Measurements from ENCODE around the gene PPIL1.

Gene PPIL1

DNA sequence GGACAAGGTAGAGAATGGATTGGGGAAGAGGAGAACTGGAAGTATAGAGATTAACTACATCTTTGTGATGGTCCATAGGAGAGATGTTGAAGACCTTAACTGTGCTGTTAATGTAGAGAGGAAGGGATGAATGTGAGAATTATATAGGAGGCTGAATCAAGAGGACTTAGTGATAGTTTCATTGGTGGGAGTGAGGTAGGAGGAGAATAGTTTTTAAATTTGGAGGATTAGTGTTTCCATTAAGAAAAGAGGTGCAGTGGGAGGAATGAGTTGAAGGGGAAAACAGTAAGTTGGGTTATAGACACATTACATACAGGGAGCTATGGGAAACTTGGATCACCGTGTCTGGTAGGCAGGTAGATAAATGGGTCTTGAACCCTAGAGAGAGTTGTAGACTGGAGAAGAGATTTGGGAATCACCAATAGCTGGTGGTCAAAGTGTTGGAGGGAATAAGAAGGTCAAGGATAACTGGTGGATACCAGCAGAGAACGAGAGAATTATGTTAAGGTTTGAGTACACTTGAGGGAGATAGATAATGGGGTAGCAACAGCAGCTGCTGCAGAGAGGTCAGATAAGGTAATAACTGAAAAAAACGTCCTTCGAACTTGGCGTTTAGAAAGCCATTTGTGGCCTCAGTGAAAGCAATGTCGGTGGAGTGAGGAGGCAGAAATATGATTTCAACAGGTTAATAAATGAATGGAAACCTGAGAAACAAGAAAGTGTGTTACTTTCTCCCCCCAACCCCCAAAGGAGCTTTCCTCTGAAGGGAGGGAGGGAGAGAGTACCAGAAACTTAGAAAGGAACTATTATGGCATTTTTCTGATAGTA, 14.3 kb upstream of the PPIL1 start:
- no peak for DNase-seq

DNA sequence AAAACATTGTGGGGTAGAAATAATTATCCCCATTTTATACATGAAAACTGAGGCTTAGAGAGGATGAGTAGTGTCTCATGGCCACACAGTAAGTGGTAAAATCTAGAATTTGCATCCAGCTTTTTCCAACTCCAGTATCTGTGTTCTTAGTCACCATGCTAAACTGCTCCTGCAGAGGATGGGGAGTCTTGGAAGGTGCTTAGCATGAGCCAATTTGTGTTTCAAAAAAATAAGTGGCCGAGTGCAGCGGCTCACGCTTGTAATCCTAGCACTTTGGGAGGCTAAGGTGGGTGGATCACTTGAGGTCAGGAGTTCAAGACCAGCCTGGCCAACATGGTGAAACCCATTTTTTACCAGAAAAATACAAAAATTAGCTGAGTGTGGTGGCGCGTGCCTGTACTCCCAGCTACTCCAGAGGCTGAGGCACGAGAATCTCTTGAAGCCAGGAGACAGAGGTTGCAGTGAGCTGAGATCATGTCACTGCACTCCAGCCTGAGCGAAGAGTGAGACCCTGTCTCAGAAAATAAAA, 13.6 kb upstream of the PPIL1 start:
- DNase-seq = no peak

DNA sequence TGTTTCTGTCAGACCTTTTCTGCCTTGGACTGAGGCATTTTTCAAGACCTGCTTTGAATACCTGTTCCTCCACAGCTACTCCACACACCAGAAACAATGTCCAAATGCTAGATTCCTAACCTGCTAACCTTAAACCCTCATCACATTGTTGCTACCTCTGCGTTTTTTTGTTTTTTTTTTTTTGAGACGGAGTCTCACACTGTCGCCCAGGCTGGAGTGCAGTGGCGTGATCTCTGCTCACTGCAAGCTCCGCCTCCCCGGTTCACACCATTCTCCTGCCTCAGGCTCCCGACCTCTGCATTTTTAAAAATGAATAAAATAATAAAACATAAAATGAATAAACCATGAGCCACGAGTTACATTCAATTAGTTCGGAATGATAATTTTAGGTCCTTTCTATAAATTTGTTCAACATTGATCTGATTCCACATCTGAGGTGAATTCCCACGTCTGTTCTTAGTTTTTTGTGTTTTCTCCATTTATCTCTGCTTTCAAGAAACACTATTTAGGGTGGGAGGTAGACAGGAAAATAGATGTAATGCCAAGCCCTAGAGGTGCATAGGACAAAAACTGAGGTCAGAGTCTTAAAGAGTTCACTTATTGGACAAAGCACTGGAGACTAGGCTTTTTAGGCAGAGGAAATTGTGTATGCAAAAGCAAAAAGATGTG, 12.5 kb upstream of the PPIL1 start:
- no peak for DNase-seq

DNA sequence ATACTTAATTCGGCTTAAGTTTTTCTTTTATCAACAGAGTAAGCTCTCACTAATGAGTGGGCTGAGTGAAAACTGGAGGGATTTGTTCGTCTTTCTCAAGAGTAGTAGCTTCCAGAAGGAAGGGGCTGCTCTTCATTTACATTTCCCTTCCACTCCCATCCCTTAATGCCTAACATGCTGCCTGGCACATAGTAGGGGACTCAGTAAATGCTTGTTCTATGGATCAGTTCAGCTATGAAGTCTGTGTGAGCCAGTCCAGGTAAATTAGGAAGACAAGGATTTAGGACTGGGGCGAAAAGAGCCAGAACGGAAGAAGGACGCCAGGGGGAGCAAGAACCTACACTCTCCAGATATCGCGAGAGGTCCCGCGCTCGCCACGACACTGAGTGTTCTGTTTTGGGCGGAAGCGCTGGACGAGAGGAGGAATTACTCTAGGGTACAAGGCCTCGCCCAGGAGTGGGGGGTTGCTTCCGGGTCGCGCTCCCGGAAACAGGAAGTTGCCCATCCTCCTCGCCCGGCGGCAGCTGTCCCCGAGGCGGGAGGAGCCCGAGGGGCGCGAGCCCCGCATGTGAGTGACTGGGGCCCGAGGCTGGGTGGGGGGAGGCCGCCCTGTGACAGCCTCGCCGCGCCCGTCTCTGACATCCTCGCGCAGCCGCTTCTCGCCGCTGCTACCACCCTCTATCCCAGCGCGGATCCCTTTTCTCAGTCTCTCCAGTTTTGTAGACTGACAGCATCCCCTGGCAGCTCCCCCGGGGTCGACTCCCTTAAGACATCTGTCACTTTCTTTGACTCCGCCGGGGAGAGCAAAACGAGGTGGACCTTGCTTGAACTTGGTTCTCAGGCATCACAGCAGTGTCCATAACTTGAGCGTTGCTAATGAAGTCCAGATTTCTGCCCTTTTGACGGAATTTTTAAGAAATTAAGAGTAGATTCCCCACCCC, 11.1 kb upstream of the PPIL1 start, which contains the start of gene C6orf89:
C6orf89 (plus strand) TSS at position 492 of the 941 bp plus-strand sequence. CDS start 13,493 bp downstream, outside the sequence.
- DNase-seq = peak; percentile 98

DNA sequence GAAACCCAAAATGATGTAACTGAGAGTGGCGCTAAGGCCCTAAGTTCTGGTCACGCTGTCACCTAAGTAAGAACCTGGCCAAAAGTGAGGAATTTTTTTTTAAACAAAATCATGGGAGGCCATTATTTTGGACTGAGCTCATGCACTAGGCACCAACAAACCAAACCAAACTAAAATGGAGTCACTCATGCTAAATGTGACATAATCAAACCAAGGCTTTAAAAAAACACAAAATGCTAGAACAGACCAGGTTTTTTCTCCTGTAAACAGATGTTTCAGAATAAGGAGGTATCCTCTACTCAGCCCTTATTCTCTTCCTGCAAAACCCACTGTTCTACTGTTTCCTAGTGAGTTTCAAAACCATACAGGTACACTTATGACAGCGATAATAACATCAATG, 10.0 kb upstream of the PPIL1 start:
- DNase-seq = no peak

DNA sequence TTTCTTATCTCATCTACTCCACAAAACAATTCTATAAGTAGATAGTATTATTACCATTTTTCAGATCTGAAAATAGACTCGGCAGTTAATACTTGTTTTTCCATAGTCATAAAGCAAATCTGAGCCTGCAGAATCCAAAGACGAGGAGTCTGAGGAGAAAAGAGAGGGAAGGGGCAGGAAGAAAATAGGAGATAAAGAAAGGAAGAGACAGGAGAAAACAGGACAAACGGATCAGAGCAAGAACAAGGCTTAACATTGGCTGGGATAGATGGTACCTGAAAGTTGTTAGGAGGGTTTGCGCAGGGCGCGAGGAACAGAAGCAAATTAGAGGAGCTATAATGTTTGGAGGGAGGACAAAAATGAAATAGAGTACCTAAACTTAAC, 639 bp upstream of the PPIL1 start:
- DNase-seq = no peak

DNA sequence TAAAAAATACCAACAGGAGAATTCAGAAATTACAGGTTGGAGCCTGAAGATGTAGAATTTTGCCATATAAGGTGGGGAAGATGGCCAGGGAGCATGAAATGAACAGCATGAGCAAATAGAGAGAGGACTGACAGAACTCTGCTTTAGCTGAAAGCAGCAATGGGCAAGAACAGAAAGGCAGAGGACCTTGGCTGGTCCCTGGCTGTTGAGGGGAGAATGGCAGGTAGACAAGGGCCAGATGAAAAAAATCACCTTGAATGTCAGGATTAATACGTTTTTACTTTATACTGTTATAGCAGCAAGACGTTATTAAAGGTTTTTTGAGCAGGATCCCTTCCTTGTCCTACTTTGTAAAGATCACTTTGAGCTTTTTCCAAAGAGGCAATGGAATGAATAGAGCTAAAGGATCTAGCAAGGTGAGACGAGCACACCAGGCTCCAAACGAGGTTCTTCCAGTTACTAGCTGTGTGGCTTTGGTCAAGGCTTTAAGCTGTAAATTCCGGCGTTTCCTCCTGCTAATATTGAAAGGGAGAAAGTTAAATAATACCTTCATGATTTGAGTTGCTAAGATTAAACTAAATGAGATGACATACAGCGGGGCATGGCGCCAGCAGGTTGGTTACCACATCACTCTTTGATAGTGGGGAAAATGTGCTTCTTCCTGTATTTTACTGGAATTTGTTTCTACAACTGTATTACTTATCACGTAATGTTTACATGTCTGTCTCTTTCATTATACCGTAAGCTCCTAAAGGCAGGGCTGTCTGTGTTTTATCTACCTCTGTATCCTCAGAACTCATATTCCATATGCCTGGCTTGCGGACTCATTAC, 776 bp downstream of the PPIL1 start:
- DNase-seq = no peak

DNA sequence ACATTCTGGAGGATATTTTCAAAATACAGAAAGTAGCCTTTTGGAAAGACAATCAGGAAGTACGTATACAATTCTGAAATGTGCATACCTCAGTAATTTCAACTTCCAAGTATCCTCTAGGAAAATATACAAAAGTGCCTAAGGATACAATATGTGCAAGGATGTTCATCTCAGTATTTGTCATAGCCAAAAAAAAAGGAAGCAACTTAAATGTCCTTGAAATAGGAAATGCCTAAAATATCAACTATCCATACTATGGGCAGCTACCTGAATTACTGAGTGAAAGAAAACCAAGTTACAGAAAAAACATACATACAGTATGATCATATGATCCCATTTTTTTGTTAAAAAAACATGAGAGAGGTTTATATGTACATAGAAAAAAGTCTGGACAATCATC, 1.5 kb downstream of the PPIL1 start:
- DNase-seq = no peak

DNA sequence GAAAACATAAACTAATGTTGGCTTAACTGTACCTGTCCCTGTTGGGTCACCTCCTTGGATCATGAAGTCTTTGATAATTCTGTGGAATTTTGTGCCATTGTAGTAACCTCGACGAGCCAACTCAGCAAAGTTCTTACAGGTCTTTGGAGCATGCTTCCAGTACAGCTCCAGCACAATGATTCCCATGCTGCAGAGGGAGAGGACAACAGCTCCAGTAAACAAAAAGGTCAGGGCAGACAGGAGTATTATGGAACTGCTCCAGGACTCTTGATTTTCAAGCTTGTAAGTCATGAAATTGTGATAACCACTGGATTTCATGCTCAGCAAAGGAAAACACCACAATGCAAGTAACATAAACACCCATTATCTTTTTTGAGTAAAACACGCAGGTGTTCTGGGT, 2.9 kb downstream of the PPIL1 start:
- DNase-seq = no peak

DNA sequence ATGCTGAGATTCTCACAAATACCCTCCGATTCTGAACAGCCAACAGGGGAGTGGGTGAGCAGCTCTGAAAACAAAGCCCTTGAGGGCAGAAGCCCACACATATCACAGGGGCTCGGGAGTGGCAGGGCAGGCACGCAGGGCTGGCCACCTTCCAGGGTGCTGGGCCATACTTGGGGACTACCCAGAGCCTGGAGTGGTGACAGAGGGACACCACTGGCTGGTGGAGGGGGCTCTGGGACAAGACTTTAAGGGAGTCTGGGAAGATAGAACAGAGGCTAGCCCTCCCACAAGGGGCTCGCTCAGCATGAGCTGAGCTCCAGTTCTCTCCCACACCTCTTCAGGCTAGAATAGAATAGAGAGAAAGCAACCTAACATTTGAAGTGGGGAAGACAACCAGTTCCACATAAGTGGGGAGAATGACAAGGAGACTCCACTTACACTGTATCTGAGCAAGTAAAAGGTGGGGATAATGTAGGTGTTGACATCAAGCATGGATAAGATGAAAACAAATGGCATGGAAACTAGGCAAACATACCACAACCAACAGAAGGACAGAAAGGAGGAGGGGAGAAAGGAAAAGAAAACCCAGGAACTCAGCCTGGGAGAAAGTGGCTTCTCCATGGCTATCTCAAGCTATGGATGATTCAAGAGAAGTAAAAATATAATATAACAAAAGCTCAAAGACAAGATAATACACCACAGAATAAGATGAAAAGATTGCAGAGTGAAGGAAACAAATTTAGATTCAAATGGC, 7.0 kb downstream of the PPIL1 start:
- DNase-seq = no peak

DNA sequence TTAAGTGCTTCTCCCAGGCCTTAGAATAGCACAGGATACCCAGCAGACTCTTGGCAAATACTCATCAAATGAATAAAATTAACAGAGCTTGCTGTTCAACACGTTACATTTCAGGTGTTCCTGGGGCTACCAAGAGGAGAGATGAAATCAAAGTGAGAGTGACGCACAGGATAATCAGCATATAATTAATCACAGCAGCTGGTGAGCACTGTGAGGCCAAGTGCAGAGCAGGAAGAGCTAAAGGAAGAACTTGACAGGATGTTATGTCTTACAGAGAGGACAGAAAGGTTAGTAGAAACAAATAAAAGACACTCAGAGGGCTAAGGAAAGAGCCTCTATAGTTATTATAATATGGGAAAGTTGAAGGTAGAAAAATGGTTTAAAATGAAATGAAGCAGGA, 8.8 kb downstream of the PPIL1 start:
- DNase-seq = no peak

DNA sequence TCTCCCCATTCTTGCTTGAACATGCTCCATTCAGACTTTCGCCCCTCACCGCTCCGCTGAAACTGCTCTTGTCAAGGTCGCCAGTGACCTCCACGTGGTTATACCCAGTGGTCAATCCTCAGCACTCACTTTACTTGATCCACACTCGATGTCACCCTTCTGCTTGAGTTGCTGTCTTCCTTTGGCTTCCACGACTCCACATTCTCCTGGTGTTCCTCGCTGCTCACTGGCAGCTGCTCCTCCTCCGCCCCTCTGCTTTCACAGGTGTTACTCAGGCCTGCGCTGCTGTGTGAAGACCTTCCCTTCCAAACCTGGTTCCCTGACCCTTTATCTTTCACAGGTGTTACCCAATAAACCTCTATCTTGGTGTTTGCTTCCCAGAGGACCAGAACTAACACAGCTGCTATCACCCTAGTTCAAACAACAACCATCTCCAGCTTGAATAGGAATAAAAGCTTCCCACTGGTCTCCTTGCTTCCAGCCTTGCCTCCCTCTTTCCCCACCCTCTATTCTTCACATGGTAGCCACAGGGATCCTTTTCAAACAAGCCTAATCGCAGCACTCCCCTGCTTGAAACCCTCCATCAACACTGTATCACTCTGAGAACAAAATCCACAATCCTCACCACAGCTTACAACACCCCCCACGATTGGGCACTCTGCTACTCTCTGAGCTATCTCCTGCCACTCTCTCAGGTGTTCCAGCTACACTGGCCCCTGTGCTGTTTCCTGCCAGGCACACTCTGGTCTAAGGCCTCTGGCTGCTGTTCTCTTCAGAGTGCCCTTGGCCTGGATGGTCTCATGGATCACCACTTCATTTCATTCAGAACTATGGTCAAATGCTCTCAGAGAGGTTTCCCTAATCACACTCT, 10.7 kb downstream of the PPIL1 start:
- DNase-seq = no peak

DNA sequence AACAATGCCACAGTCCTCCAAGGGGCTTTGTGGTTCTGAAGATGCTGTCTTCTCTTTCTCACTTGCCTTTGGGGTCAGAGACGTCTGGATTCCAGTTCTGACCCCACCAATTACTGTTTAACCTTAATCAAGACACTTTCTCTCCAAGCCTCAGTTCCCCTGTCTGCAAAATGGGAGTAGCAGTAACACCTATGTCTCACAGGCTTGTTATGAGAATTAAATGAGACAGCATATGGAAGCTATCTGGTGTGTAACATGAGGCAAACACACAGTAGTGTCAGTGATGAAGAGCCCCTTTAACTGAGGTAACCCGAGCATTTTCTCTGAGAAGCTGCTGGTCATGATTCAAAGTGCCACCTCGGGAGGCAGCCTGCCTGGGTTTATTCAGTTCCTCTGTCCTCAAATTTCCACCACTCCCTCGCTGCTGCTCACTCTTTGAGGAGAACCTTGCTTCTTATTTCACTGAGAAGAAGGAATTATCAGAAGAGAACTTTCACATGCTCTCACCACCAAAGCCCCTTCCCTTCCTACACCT, 11.7 kb downstream of the PPIL1 start:
- no peak for DNase-seq

DNA sequence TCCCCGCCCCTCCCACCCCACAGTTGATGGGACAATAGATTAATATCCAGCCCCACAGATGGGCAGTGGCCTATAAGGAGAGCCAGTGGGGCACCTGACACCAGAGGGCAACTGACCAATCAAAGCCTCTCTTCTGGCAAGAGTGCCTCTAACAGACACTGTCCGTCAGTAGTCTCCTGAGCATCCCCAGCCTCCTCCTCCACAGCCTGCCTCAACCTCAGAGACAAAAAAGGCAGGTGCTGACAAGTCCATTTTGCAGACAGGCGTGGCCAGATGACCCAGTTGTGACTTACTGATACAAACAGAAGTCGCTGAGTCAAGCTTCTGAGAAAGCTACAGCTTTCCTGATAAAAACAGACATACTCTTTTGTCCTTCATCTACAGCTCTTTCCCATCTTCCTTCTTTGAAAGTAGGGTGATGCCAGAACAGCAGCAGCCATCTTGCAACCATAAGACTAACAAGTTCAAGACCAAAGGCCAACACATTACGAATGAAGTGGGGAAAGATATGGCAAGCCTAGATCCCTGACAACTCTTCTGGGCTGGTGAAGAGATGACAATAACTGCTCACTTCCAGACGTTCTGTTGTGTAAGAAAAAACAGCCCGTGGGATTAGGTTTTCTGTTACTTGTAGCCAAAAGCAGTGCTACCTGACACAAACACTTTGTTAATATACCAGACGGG, 12.3 kb downstream of the PPIL1 start:
- DNase-seq = no peak

DNA sequence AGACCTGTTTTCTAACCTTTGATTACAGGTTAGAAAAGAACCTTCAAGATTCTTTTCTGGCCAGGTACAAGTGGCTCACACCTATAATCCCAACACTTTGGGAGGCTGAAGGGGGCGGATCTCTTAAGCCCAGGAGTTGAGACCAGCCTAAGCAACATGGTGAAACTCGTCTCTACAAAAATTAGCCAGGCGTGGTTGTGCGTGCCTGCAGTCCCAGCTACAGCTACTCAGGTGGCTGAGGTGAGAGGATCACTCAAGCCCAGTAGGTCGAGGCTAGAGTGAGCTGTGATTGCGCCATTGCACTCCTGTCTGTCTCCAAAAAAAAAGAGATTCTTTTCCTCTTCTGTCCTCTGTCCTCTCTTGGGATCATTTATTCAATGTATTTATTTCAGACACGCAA, 14.5 kb downstream of the PPIL1 start:
- no peak for DNase-seq

DNA sequence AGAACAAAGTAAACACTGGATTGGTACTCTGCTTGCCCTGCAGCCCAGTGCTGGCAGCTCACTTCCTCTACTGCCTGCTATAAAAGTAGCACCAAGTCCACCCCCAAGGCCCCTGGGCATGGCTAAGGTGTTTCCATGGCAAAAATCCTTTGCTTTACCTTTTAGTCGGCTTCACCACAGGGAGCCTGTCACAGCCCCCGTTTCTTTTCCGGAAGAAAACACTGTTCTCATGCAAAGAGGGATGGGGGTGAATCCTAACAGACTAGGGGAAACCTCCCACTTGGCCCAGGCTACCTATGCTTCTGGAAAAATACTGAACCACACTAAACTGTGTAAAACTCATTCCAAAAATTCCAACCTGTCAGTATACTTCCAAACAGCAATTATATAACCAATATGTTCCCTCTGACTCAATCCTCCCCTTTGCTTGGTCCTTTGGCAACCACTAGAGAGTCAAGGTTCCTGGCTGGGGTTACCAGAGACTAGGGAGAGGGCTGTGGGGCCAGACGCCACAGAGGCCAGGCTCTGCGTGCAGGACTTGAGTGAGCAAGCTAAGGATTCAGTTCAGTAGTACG, 16.1 kb downstream of the PPIL1 start:
- peak; percentile 71 for DNase-seq

DNA sequence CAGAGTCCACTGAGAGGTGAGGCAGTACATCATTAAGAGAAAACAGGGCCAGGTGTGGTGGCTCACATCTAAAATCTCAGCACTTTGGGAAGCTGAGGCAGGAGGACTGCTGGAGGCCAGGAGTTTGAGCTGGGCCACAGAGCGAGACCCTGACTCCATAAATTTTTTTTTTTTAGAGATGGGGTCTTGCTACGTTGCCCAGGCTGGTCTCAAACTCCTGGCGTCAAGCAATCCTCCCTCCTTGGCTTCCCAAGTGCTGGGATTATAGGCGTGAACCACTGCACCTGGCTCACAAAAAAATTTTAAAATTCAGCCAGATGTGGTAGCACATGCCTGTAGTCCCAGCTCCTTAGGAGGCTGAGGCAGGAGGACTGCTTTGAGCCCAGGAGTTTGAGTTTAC, 17.3 kb downstream of the PPIL1 start:
- DNase-seq = no peak

DNA sequence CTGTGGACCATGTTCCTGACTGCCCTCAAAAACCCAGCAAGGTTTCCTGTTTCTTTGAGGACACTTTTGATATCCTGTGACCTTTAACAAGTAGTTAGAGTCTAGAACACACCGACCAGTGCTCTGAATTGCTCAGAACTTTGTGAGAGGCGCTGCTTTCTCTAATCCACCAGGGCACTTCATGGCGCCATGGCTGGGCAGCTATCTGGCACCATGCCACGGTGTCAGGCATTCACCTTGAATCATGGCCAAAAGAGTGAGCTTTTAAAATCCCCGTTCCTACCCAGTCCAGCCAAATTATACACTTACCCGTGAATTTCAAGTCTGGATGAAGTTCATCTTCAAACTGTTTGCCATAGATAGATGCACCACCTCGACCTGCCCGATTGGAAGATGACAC, 18.3 kb downstream of the PPIL1 start:
- DNase-seq = no peak

DNA sequence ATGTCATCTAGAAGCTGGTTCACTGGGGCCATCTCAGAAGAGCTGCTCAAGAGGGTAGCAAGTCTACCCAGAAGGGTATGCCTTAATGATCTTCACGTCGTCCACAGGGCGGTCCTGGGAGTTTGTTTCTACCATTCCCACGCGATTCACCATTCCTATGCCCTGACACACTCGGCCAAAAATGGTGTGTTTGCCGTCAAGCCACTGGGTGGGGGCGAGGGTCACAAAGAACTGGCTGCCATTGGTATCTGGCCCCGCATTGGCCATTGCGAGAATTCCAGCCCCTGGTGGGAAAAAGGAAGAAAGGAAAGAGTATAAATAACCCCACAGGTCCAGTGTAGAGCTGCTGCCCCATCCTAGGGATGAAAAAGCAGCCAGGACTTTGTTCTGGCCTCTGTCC, 18.9 kb downstream of the PPIL1 start:
- no peak for DNase-seq
